ENCODE data around the gene ABCC1.
"Not testable (repeated sequence)": the region's sequence is repeated elsewhere in the genome, so short reads cannot be mapped to it uniquely, and the experiment has no call there.

The ABCC1 gene

GRCh38 chr16:15907863-15908478 lies 41.4 kb upstream of the ABCC1 start:
- Histone ChIP-seq H3K27me3 (no peaks in the 10 kb centered on the region), H3K4me3 (ENCODE audit: low read depth, low read length) (no peak overlapping the region), H3K4me1 (no peaks in the 10 kb centered on the region; the same call in 1 of the 2 replicates), H3K36me3 (no peaks in the 10 kb centered on the region), H3K9me3 (no peaks in the 10 kb centered on the region)
- TF ChIP-seq, protein P1, sequence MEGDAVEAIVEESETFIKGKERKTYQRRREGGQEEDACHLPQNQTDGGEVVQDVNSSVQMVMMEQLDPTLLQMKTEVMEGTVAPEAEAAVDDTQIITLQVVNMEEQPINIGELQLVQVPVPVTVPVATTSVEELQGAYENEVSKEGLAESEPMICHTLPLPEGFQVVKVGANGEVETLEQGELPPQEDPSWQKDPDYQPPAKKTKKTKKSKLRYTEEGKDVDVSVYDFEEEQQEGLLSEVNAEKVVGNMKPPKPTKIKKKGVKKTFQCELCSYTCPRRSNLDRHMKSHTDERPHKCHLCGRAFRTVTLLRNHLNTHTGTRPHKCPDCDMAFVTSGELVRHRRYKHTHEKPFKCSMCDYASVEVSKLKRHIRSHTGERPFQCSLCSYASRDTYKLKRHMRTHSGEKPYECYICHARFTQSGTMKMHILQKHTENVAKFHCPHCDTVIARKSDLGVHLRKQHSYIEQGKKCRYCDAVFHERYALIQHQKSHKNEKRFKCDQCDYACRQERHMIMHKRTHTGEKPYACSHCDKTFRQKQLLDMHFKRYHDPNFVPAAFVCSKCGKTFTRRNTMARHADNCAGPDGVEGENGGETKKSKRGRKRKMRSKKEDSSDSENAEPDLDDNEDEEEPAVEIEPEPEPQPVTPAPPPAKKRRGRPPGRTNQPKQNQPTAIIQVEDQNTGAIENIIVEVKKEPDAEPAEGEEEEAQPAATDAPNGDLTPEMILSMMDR (IDR thresholded peaks at IDR 0.05; ENCODE audit: low read depth, low read length) = no peak
- peak; percentile 74 for DNase-seq

DNA sequence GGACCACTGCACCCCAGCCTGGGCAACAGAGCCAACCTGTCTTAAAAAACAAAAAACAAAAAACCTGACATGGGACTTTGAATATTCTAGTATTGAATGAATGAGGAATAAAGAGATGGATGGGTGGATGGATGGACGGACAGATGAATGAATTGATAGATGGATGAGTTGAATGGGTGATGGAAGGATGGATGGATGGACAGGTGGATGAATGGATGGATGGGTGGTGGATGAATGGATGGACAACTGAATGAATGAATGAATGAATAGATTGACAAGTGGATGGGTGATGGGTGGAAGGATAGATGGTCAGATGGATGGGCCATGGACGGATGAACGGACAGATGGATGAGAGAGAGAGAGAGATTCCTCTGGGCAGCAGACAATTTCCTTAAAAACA lies 38.2 kb upstream of the ABCC1 start:
- DNase-seq = no peak
- TF ChIP-seq, protein P1 (IDR thresholded peaks at IDR 0.05; ENCODE audit: low read depth, low read length) = no peak
- Histone ChIP-seq H3K9me3 (no peaks in the 10 kb centered on the region), H3K36me3 (no peaks in the 10 kb centered on the region), H3K27me3 (no peaks in the 10 kb centered on the region), H3K4me1 (no peaks in the 10 kb centered on the region; the same call in 1 of the 2 replicates), H3K4me3 (ENCODE audit: low read depth, low read length) (no peak overlapping the region)

DNA sequence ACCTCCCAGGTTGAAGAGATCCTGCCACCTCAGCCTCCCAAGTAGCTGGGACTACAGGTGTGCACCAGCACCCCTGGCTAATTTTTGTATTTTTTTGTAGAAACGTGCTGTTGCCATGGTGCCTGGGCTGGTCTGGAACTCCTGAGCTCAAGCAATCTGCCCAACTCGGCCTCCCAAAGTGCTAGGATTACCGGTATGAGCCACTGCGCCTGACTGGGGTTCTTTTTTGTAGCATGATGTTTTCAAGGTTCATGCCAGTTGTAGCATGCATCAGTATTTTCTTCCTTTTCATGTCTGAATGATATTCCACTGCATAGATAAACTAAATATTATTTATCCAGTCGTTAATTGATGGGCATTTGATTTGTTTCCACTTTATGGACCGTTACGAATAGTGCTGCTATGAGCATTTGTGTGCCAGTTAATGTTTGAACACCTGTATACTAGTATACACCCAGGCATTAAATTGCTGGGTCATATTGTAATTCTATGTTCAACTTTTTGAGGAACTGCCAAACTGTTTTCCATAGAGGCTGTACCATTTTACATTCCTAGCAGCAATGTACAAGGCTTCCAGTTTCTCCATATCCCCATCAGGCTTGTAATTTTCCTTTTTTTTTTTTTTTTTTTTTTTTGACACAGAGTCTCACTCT lies 36.2 kb upstream of the ABCC1 start:
- DNase-seq = no peak
- TF ChIP-seq, protein P1 (IDR thresholded peaks at IDR 0.05; ENCODE audit: low read depth, low read length) = no peak
- H3K36me3 ChIP-seq = no peaks in the 10 kb centered on the region
- no peaks in the 10 kb centered on the region for H3K9me3 ChIP-seq
- no peaks in the 10 kb centered on the region; the same call in 1 of the 2 replicates for H3K4me1 ChIP-seq
- H3K4me3 ChIP-seq (ENCODE audit: low read depth, low read length) = no peak overlapping the region
- H3K27me3 ChIP-seq = no peaks in the 10 kb centered on the region

DNA sequence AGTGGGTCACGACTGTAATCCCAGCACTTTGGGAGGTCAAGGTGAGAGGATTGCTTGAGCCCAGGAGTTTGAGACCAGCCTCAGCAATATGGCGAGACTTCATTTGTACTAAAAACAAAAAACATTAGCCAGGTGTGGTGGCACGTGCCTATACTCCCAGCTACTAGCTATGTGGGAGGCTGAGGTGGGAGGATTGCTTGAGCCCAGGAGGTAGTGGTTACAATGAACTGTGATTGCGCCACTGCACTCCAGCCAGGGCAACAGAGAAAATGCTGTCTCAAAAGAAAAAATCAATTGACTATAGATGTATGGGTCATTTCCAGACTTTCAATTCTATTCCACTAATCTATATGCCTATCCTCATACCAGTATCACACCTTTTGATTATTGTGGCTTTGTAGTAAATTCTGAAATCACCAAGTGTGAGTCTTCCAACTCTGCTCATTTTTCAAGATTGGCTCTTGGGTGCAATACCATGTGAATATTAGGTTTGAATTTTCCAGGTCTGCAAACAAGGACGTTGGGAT lies 33.8 kb upstream of the ABCC1 start:
- no peaks in the 10 kb centered on the region for H3K36me3 ChIP-seq
- no peaks in the 10 kb centered on the region for H3K9me3 ChIP-seq
- H3K4me1 ChIP-seq = no peaks in the 10 kb centered on the region; the same call in 1 of the 2 replicates
- no peaks in the 10 kb centered on the region for H3K27me3 ChIP-seq
- H3K4me3 ChIP-seq (ENCODE audit: low read depth, low read length) = no peak overlapping the region
- TF ChIP-seq, protein P1 (IDR thresholded peaks at IDR 0.05; ENCODE audit: low read depth, low read length) = no peak
- DNase-seq = no peak

GRCh38 chr16:15916323-15916722 lies 33.1 kb upstream of the ABCC1 start:
- H3K27me3 ChIP-seq = no peaks in the 10 kb centered on the region
- H3K9me3 ChIP-seq = no peaks in the 10 kb centered on the region
- no peak for DNase-seq
- no peaks in the 10 kb centered on the region for H3K36me3 ChIP-seq
- no peaks in the 10 kb centered on the region for H3K4me1 ChIP-seq
- H3K4me3 ChIP-seq (ENCODE audit: low read depth, low read length) = no peak overlapping the region
- TF ChIP-seq, protein P1 (IDR thresholded peaks at IDR 0.05; ENCODE audit: low read depth, low read length) = no peak

DNA sequence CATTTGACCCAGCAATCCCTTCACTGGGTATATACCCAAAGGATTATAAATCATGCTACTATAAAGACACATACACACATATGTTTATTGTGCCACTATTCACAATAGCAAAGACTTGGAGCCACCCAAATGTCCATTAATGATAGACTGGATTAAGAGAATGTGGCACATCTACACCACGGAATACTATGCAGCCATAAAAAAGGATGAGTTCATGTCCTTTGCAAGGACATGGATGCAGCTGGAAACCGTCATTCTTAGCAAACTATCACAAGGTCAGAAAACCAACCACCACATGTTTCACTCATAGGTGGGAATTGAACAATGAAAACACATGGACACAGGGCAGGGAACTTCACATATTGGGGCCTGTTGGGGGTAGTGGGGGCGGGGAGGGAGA lies 31.1 kb upstream of the ABCC1 start:
- not testable (repeated sequence) for H3K4me3 ChIP-seq (ENCODE audit: low read depth, low read length); H3K36me3 ChIP-seq; H3K9me3 ChIP-seq; H3K4me1 ChIP-seq; H3K27me3 ChIP-seq; DNase-seq
